DMS 273 (cell line): ENCODE data around the gene ZFYVE26.
"Not testable (repeated sequence)": the region's sequence is repeated elsewhere in the genome, so short reads cannot be mapped to it uniquely, and the experiment has no call there.

Experiments used
- DNase-seq: peaks from one replicate; lab custom pipeline; 2025; ENCODE audit not compliant: unreplicated experiment; lab: John Stamatoyannopoulos, UW

Gene ZFYVE26

DNA sequence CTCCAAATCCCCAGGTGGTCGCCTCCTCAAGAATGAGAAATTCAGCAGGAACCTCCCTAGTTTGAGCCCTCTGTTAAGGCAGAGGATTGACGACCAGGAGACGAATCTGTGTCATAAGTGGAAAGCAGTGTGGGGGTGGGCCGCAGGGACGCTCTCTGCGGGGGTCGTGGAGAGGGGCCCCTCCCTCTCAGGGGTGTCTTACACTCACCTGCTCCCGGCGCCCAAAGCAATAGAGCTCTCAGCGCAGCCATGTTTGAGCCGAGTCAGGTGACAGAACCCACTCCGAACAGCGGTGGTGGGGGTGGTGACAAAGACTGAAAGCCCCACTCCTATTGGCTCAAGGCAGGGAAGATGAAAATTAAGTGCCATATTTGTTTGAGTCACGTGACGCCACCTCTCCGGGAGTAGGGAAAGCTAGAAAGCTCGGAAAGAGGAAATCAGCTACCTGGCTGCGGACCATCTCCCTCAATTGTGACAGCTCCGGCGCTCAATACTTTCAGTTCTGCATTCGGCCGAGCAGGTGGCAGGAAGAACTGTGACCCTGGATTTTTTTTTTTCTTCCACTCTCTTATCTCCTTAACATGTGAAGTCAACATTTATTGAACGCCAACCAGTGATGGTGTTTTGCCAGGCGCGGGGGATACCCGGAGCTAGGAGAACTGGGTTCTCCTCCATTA lies at the start of gene ZFYVE26:
ZFYVE26 (minus strand) TSS at position 265 of the 677 bp plus-strand sequence. CDS start 627 bp downstream, outside the sequence.
- peak; percentile 99 for DNase-seq

DNA sequence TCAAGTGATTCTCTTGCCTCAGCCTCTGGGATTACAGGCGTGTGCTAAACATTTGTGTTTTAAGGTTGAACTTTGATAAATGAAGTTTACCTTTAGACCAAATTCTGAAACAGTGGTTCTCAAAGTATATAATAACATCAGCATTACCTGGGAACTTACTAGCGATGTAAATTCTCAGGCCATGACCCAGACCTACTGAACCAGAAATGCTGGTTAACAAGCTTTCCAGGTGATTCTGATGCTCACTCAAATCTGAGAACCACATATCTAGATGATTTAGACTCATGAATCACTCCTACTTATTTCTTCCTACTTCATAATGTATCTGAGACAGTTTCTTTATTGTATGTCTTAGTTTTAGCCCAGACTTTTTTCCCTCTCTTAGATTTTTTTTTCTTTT lies 46.8 kb upstream of the ZFYVE26 start:
- DNase-seq: no peak

DNA sequence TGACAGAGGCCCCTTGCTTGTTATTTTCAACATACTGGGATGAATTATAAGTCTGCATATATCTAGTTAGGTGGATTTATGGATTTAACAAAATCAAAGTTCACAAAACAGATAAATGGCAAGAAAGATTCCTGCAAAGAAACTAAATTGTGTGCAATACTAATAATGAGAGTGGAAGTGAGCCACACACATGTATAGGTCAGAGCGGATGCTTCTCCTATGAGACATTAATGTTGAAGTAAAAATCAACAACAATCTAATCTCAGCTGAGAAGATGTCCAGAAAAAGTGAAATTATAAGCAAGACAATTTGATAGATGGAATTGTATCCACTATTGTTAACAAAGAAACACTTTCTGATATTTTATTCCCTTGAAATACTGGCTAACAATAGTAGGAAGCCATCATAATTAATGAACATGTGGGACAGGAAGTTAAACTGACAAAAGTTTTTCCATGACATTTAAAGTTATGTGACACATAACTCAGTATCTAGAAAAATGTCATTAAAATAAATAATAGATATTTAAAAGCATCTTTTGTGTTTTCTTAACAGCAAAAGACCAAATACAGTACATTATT lies 42.9 kb upstream of the ZFYVE26 start:
- DNase-seq: no peak

DNA sequence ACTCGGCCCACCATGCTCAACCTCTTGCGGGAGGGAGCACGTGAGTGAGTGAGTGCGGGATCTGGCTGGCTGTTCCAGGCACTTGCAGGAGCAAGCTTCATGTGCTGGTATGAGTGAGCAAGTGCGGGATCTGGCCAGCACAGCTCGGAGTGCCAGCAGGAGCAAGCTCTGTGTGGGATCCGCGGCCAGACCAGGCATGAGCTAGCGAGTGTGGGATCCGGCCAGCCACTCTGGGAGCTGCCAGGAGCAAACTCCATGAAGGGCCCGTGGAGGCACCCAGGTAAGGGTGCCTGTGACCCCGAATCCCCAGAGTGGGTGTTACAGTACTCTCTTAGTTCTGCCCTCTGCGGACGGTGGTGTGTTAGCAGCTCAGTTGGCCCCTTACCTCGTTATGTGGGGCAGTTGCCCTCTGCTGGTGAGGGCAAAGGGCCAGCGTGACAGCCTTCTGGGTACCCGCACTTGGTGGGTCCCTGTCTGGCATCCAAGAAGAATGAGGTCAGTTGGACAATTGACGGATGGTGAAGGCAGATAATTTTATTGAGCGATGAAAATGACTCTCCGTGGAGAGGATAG lies 41.5 kb upstream of the ZFYVE26 start:
- DNase-seq: no peak

DNA sequence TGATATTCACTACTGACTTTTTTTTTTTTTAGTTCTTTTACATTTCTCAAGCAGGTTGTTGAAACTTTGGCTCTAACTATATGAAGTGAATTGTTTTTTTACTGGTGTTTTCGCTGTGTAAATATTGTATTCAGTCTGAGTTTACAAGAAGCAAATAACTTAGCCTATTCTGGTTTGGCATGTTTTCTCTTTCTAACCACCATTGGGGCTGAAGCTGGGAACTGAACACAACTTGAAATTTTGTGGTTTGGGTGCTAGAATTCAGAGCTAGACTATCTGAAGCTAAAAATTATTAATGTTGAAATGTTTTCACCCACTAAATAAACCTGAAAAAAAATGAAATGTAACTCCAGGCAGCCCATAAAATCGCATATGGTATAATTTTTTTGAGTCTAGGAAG lies 40.4 kb upstream of the ZFYVE26 start:
- DNase-seq: no peak

DNA sequence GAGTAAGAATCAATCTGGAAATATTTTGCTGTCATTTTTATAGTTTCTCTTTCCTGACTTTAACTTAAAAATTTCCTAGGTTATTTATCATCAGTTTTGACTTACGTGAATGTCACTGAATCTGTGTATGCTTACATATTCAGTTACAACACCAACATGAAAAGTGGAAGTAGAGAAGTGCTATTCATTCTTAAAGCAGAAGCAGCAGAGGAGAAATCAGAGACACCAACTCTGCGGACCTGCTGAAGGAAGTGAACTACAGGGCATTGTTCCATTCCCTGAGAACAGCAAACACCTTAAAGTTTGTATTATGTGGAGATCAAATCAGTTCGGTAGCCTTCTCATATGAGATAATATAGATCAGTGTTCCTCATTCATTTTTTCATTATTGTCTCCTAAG lies 37.3 kb upstream of the ZFYVE26 start:
- DNase-seq: no peak

DNA sequence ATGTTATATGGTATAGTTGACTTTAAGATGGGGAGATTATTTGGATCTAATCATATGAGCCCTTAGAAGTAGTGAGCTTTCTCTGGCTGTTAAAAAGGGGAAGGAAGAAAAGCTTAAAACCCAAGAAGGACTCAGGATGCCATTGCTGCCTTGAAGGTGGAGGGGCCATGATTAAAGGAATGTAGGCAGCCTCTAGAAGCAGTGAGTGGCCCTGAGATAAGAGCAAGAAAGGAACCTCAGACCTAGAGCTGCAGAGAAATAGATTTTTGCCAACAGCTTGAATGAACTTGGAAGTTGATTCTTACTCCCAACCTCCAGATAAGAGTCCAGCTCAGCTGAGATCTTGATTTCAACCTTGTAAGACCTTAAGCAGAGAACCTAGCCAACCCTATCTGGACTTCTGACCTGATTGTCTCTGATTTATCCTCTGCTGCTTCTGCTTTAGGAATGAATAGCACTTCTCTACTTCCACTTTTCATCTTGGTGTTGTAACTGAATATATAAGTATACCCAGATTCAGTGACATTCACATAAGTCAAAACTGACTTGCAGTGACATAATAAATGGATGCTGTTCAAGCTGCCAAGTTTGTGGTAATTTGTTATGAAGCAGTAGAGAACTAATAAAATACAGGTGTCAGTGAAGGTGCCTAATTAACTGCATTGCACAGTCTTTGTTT lies 36.7 kb upstream of the ZFYVE26 start:
- no peak for DNase-seq

DNA sequence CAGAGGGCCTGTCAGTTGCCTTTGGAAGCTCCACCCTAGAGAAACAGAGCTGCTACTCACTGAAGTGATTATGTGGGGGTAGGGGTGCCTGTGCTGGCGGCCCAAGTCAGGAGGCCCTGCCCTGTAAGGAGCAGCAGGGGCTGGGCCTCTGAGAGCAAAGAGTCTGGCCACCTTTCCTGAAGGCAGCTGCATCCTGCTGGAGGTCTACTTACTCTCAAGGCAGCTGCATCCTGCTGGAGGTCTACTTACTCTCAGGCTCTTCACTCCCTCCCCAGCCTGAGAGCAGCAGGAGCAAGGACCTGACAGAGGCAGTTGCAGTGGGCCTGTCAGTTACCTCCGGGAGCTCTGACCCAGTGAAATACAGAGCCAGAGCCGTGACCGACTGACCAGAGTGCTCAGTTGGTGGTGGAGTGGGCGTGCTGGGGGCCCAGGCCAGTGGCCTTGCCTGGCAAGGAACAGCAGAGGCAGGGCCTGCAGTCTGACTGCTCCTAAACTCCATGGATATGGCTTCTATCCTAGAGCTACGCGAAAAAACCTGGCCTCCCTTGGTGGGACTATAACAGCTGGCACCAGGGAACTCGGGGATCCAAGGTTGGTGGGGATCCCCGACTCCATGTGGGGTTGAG lies 35.5 kb upstream of the ZFYVE26 start:
- no peak for DNase-seq

DNA sequence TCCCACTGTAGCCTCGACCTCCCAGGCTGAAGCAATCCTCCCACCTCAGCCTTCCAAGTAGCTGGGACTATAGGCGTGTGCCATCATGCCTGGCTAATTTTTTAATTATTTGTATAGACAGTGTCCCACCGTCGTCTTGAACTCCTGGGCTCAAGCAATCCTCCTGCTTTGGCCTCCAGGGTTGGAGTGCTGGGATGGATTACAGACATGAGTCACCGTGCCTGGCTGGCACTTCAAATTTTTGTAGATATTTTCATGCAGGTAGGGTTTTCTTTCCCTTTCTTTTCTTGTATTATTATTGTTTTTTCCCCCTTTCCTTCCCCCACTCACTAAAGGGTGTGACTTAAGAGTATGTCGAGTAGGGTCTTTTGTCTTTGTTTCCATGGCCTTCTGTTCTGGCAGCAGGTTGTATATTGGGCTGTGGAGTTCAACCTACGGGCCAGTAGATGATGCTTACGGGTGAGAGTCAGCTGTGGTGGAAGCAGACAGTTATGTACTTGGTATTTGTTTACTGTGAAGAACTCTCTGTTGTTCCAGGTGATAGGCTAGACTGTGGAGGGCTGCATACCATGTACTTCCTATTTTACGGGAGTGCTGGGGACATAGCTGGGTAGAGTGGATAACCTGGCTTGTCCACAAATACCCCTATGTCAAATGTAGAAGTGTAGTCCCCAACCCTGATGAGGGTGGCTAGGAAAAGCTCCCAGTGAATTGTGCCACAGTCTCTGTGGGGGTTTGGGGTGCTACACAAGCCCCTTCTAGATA lies 33.9 kb upstream of the ZFYVE26 start:
- DNase-seq: no peak

DNA sequence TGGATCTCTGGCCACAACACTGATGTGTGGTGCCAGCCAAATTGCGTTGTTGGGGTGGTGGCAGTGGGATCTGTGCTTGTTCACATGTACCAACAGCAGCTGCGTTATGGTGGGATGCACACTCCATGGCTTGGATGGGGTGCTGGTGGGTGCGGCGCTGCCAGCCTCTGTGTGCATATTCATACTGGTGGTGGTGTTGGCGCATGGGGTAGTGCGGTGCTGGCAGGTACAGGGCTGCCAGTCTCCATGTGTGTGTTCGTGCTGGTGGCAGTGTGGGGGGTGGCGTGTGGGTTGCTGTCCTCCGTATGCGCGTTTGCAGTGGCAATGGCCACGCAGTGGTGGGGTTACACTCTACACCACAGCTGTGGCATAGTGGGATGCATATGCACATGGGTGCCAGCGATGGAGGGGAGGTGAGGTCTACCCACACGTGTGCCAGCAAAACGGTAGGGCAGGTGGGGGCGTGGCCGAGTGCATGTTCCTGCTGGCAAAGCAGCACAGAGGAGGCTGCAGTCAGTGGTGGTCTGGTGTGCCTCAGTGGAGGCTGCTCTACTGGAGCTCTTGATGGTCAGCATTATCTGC lies 29.7 kb upstream of the ZFYVE26 start:
- DNase-seq: no peak

DNA sequence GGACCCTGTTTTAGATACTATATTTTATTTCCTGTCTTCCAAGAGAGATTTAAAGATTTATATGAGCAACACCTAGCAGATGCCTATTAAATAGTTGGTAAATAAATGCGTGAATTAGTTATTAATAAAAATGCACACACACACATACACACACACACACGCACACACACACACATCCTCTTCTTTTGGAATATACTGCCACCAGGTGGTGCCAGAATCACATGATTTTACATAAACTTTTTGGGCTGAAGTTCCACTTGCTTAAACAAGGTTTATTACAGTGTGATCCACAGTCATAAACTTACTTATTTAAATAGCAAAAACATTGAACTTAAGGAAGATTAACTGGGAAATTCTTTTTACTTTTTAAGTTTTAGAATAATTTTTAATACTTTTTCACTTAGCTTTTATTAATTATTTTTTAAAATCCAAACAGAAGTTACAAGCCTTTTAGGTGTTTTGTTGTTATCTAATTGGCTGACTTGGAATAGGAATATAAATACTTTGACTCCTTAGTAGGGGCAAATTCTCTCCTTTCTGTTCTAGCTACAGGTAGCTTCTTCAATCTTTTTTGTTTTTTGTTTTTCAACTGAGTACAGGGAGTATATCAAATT lies 20.7 kb upstream of the ZFYVE26 start:
- DNase-seq: peak; percentile 85

DNA sequence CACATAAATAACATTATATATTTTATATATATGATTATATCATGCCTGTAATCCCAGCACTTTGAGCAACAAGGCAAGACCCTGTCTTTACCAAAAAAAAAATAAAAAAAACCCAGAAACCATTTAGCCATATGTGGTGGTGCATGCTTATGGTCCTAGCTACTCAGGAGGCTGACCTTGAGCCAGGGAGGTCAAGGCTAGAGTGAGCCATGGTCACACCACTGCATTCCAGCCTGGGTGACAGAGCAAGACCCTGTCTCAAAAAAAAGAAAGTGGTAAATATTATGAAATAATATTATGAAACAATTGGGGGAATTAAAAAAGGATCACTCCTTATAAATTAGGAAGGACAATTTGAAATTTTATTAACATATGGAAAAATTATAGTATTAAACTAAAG lies 19.2 kb upstream of the ZFYVE26 start:
- DNase-seq: no peak

DNA sequence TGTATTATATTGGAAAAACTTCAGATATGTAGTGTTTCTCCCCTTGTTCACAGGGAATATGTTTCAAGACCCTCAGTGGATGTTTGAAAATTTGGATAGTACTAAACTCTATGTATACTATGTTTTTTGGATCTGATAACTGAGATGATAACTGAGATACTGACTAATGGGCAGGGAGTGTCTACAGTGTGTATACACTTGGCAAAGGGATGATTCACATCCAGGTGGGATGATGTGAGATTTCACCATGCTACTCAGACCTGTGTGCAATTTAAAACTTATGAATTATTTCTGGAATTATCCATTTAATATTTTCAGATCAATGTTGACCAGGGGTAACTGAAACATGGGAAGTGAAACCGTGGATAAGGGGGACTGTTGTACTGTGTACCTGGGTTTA lies 17.0 kb upstream of the ZFYVE26 start:
- no peak for DNase-seq

DNA sequence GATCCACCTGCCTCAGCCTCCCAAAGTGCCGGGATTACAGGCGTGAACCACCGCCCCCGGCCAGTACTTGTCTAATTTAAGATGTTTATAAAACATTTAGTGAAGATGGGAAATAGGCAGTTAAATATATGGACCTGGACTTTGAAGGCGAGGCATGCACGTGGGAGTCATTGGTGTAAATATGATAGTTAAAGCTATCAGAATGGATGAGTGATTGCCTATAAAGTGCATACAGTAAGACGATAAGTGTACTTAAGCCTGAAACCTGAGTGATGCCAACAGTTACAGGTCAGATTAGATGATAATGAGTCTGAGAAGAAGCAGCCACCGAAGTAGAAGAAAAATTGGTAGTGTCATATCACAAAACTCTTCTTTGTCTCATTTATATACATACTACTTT lies 14.7 kb upstream of the ZFYVE26 start:
- DNase-seq: no peak

DNA sequence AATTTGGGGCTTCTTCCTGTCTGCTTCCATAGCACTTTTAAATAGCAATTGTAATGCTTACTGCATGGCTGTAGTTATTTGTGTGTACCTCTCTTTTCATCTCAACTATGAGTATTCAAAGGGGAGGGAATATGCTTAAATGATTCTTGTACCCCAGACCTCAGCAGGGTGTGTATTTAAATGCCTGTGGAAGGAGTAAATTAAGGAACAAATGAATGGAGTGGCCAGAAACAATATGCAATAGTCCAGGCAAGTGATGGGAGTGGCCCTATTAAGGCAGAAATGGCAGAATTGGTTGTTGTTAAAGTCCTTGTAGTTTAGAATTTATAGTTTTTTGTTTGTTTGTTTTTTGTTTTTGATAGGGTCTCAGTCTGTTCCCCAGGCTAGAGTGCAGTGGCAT lies 4.7 kb upstream of the ZFYVE26 start:
- DNase-seq: no peak

DNA sequence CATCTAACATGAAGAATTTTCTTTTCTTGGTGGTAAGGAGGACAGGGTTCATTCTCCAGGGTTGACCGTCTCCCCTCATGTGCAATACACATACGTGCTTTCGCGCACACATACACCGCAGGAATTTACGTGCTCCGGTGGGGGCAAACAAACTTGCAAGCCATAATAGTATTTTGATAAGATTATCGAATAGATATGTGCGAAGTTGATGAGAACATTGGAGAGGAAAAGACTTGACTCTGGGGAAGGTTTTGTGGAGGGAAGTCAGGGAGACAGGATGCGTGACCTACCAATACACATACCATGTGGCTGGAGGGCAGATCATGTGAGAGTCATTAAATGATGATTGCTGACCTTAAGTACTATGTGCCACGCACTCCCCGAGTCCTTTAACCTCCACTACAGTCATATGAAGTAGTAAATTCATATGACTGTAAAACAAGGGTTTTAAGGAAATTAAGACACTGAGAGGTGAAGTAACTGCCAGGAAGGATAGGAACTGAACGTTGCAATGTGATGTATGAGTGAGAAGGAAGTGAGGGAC lies 4.1 kb upstream of the ZFYVE26 start:
- peak; percentile 13 for DNase-seq

DNA sequence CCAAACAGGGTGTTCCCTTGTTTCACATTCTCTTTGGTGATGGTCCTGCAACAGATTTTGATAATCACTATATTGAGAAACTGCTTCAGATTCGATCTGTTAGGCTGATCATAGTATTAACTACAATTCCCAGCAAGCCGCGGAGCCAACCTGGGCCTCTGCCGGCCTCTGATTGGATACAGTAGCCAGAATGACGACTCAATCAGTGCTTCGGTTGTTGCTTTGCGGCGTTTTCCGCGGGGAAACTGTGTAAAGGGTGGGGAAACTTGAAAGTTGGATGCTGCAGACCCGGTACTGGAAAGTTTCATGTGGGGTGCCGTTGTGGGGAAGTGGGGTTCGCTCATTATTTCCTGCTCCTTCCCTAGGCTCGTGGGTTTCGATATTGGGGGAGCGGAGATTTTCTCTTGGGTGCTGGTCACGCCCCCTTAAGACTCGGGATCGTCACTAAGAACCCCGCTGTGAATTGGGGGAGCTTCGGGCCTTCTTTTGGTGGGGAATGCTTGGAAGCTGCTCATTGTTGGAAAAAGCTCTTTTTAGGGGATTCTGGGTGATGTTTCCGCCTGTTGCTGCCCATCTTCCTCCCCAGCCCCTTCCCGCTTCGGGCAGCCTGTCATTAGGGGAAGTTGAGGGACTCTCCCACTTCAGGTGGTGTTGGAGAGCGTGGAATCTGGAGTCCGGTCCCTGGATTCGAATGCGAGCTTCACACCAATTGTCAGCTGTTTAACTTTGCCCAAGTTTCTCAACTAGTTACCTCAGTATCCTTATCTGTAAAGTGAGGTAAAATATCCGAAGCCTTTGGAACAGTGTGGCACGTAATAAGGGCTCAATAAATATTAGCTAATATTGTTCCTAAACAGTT lies 3.4 kb upstream of the ZFYVE26 start, which contains the start of gene RAD51B:
RAD51B (plus strand) TSS at position 217 of the 859 bp plus-strand sequence.
- peak; percentile 94 for DNase-seq

DNA sequence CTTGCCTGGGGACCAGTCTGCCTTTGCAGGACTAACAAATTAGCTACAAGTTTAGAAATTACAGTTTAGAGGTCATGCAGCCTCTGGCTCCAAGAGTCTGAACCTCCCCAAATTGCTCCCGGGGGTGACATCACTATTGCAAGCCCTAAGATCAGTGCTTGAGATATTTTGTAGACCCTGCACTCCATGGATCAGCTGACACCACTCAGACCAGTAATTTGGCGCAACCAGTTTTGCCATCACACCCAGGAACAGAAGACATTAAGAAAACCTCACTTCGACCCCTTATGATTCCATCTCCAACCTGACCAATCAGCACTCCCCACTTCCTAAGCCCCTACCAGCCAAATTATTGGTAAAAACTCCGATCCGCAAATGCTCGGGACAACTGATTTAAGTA lies 2.1 kb upstream of the ZFYVE26 start:
- not testable (repeated sequence) for DNase-seq
